Lung (tissue), 12 donors: ENCODE results near the gene TEX48. TPM values are rescaled to one million over a fixed set of nuclear protein-coding genes. Genes with fewer than 3 reads are reported as not detected.

Experiments
- ATAC-seq: fragments of 200-7000 bp; cut with Tn5 transposase; one replicate; pipeline ENCODE4 v1.9.1; 2020; ENCODE audit warnings: moderate number of reproducible peaks; ENCODE audit not compliant: insufficient read depth, low FRiP score
- DNase-seq, 3 donors: peaks; one replicate each; pipeline ENCODE4 v3.0.0-alpha.2; 2013 to 2017
- H3K27ac ChIP-seq, 2 donors: one replicate each; pipeline ENCODE4 v1.5.1; 2013; ENCODE audit warnings: mild to moderate bottlenecking in 2 of 2, moderate library complexity in 2 of 2, control low read depth in 1 of 2, inconsistent platforms in 1 of 2, low read depth in 1 of 2, low read length in 1 of 2
- H3K27me3 ChIP-seq, 3 donors: one replicate each; pipeline ENCODE4 v1.5.1; 2013; ENCODE audit warnings: low read length in 2 of 3; ENCODE audit not compliant: control insufficient read depth in 3 of 3, insufficient read depth in 3 of 3
- H3K36me3 ChIP-seq, 4 donors: one replicate each; pipeline ENCODE4 v1.5.1; 2013; ENCODE audit warnings: low read length in 4 of 4, mild to moderate bottlenecking in 1 of 4, moderate library complexity in 1 of 4; ENCODE audit not compliant: control insufficient read depth in 4 of 4, insufficient read depth in 4 of 4
- H3K4me1 ChIP-seq, 5 donors: one replicate each; pipeline ENCODE4 v1.5.1; 2013; ENCODE audit warnings: low read length in 5 of 5, mild to moderate bottlenecking in 2 of 5, moderate library complexity in 1 of 5; ENCODE audit not compliant: control insufficient read depth in 5 of 5, insufficient read depth in 5 of 5
- H3K4me3 ChIP-seq: one replicate; pipeline ENCODE4 v1.5.1; 2013; ENCODE audit warnings: mild to moderate bottlenecking, control low read depth, moderate library complexity
- H3K9ac ChIP-seq, 2 donors: one replicate each; pipeline ENCODE4 v1.5.1; 2013; ENCODE audit warnings: low read length in 2 of 2, control low read depth in 1 of 2; ENCODE audit not compliant: insufficient read depth in 1 of 2
- H3K9me3 ChIP-seq, 4 donors: one replicate each; pipeline ENCODE4 v1.5.1; 2013; ENCODE audit warnings: low read length in 3 of 4, mild to moderate bottlenecking in 1 of 4, moderate library complexity in 1 of 4; ENCODE audit not compliant: control insufficient read depth in 4 of 4, insufficient read depth in 3 of 4
- WGBS, 2 donors: extraction: QIAGEN DNeasy Blood & Tissue Kit; methylation state at CpG; one replicate each; pipeline ENCODE4 v1.1.7; 2013; 5-methylcytosine and 5-hydroxymethylcytosine counted together
- polyA plus RNA-seq, 2 donors: library from polyadenylated mRNA; stranded (reverse); fragments of 200-250 nt; gene quantifications; one replicate each; pipeline ENCODE4 v1.2.1, GENCODE V29; 2013
- total RNA-seq, 2 donors: library from RNA; depleted of rRNA in 1 of 2; stranded (reverse); fragments of >200 nt in 1 of 2; gene quantifications; one replicate each; pipeline ENCODE4 v1.2.1, GENCODE V29; 2014 to 2021
- TF ChIP-seq, protein P1 (sequence below): IDR thresholded peaks from 2 replicates; pipeline ENCODE4 v1.5.1; 2012; ENCODE audit warnings: mild to moderate bottlenecking; ENCODE audit errors: control extremely low read depth, extremely low read depth
- donor health status: control.
- donor health status: control.
- donor health status: Bipolar disorder and iron deficiency.
- donor health status: healthy.
- donor health status: DM: yes; HTN: yes; CAD: no.

Gene TEX48
- total and polyA plus RNA-seq, 4 donors, result not detected

DNA sequence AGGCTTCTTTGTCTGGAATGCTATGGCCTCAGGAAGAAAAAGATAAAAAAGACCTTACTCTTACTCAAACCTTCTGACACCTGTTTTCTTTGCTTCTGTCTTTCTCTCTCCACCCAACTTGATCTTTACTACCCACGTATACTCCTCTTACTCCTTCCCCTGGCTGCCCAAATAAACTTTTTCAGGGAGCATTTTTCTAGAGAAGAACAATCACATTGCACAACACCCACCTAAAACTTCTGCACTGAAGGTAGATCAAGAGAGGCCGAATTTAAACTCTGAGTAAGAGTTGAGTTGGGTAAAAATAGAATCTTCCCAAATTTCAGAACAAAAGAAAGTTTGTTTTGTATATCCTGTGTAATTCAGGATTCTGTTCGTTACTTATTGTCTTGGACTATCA lies 3.9 kb downstream of the TEX48 start:
- DNase-seq, result no peak
- Histone ChIP-seq H3K9ac (no peak overlapping the region), H3K4me1 (peaks cover 0 to 8% (median 3%) of the 10 kb centered on the region in 5 donors), H3K4me3 (no peak overlapping the region), H3K27ac (no peak overlapping the region), H3K9me3 (no peaks in the 10 kb centered on the region), H3K27me3 (no peaks in the 10 kb centered on the region), H3K36me3 (no peaks in the 10 kb centered on the region)
- no peak for ATAC-seq
- 57 to 64% methylated on average over 3 of the region's 3 CpGs for WGBS, 2 donors
- TF ChIP-seq, protein P1, sequence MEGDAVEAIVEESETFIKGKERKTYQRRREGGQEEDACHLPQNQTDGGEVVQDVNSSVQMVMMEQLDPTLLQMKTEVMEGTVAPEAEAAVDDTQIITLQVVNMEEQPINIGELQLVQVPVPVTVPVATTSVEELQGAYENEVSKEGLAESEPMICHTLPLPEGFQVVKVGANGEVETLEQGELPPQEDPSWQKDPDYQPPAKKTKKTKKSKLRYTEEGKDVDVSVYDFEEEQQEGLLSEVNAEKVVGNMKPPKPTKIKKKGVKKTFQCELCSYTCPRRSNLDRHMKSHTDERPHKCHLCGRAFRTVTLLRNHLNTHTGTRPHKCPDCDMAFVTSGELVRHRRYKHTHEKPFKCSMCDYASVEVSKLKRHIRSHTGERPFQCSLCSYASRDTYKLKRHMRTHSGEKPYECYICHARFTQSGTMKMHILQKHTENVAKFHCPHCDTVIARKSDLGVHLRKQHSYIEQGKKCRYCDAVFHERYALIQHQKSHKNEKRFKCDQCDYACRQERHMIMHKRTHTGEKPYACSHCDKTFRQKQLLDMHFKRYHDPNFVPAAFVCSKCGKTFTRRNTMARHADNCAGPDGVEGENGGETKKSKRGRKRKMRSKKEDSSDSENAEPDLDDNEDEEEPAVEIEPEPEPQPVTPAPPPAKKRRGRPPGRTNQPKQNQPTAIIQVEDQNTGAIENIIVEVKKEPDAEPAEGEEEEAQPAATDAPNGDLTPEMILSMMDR, result no peak

DNA sequence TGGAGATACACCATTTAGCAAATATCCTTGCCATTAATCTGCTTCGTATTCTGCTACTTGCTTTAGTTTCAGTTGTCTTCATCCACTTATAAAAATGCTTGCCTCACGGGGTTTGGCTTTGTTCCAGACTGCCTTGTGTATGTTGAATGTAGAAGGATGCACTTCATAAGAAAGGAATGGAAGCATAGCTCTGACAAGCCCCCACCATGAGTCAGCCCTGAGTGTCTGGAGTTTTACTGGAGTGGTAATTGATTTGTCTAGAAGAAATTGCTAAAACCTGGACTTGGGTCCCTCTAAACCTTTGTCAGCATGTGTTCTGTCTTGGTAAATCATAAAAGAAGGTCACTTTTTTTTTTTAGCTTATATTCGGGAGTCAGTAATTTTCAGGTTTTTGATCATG lies 4.6 kb downstream of the TEX48 start:
- WGBS, 2 donors, result 21 to 26% methylated on average over 3 of the region's 3 CpGs
- Histone ChIP-seq H3K36me3 (no peaks in the 10 kb centered on the region), H3K4me3 (no peak overlapping the region), H3K9me3 (no peaks in the 10 kb centered on the region), H3K4me1 (peaks cover 0 to 8% (median 3%) of the 10 kb centered on the region in 5 donors), H3K27me3 (no peaks in the 10 kb centered on the region), H3K9ac (peak overlapping the region in 1 of 2 donors; percentile 8), H3K27ac (no peak overlapping the region)
- ATAC-seq, result peak; percentile 50
- TF ChIP-seq, protein P1, result no peak
- peak; percentile 81 to 94 (median 84) for DNase-seq

DNA sequence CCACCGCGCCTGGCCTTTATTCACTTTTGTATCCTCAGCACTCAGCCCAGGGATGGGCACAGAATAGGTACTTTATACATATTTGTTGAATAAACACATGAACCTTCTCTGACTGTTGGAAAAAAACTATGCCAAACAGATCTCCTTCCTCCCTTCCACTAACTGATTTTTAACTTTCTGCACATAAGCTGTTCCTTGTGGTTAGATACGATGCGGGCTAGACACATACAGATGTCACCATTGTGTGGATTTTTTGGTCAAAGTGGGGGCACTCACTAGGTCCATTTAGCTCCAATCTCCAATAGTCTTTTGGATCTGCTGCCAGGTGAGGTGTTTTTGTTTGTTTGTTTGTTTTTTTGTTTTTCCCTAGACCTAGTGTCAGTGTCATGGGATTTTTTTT lies 5.1 kb downstream of the TEX48 start:
- TF ChIP-seq, protein P1, result no peak
- Histone ChIP-seq H3K36me3 (no peaks in the 10 kb centered on the region), H3K4me3 (no peak overlapping the region), H3K4me1 (peaks cover 0 to 8% (median 3%) of the 10 kb centered on the region in 5 donors), H3K27ac (no peak overlapping the region), H3K27me3 (no peaks in the 10 kb centered on the region), H3K9me3 (no peaks in the 10 kb centered on the region), H3K9ac (no peak overlapping the region)
- DNase-seq (no peak), ATAC-seq (no peak)
- 59 to 77% methylated on average over 4 of the region's 4 CpGs for WGBS, 2 donors
